H9 (cell line): Measurements from ENCODE around the gene AIFM3. TPM values are rescaled to one million over a fixed set of nuclear protein-coding genes. Genes with fewer than 3 reads are reported as not detected.

Source experiments
- DNase-seq: peaks from one replicate; pipeline ENCODE4 v3.0.0-alpha.2; 2017
- H2AFZ ChIP-seq: one replicate; pipeline ENCODE4 v1.6.1; 2013; ENCODE audit warnings: mild to moderate bottlenecking, low read length, control low read depth, moderate library complexity
- H2AK5ac ChIP-seq: 2 replicates; pipeline ENCODE4 v1.6.1; 2013; ENCODE audit warnings: low read length, control low read depth, mixed read lengths; ENCODE audit not compliant: insufficient read length
- H2BK120ac ChIP-seq: one replicate; pipeline ENCODE4 v1.6.1; 2013; ENCODE audit warnings: low read depth, mild to moderate bottlenecking, low read length, control low read depth, inconsistent platforms; ENCODE audit not compliant: poor library complexity, severe bottlenecking
- H2BK12ac ChIP-seq: 2 replicates; pipeline ENCODE4 v1.6.1; 2013; ENCODE audit warnings: low read length, control low read depth, mixed read lengths, low read depth; ENCODE audit not compliant: insufficient read length
- H2BK15ac ChIP-seq: 2 replicates; pipeline ENCODE4 v1.6.1; 2013; ENCODE audit warnings: low read depth, low read length, control low read depth
- H2BK20ac ChIP-seq: one replicate; pipeline ENCODE4 v1.6.1; 2013; ENCODE audit warnings: low read depth, mild to moderate bottlenecking, low read length, control low read depth, inconsistent platforms; ENCODE audit not compliant: poor library complexity, severe bottlenecking
- H2BK5ac ChIP-seq: 2 replicates; pipeline ENCODE4 v1.6.1; 2013; ENCODE audit warnings: low read length, control low read depth, mixed read lengths; ENCODE audit not compliant: insufficient read length
- H3K14ac ChIP-seq: 2 replicates; pipeline ENCODE4 v1.6.1; 2013; ENCODE audit warnings: low read length, control low read depth; ENCODE audit not compliant: insufficient read depth
- H3K18ac ChIP-seq: 2 replicates; pipeline ENCODE4 v1.6.1; 2013; ENCODE audit warnings: low read depth, mild to moderate bottlenecking, mixed read lengths, low read length, control low read depth; ENCODE audit not compliant: insufficient read length
- H3K23ac ChIP-seq: 2 replicates; pipeline ENCODE4 v1.6.1; 2013; ENCODE audit warnings: low read length, control low read depth, mixed read lengths, low read depth; ENCODE audit not compliant: insufficient read length
- H3K23me2 ChIP-seq: 2 replicates; pipeline ENCODE4 v1.6.1; 2013; ENCODE audit warnings: low read depth, mild to moderate bottlenecking, mixed read lengths, low read length, control low read depth; ENCODE audit not compliant: insufficient read length, poor library complexity, severe bottlenecking
- H3K27ac ChIP-seq: 2 replicates; pipeline ENCODE4 v1.5.1; 2013; ENCODE audit warnings: low read length, control low read depth, mixed read lengths, low read depth; ENCODE audit not compliant: insufficient read length
- H3K27me3 ChIP-seq: 2 replicates; pipeline ENCODE4 v1.6.1; 2013; ENCODE audit warnings: low read length, control low read depth, inconsistent platforms; ENCODE audit not compliant: insufficient read depth
- H3K4ac ChIP-seq: 2 replicates; pipeline ENCODE4 v1.6.1; 2013; ENCODE audit warnings: low read depth, mild to moderate bottlenecking, control low read depth, inconsistent platforms, low read length, moderate library complexity
- H3K4me1 ChIP-seq: 2 replicates; pipeline ENCODE4 v1.6.1; 2013; ENCODE audit warnings: low read length, control low read depth, inconsistent platforms; ENCODE audit not compliant: insufficient read depth
- H3K4me2 ChIP-seq: 2 replicates; pipeline ENCODE4 v1.6.1; 2013; ENCODE audit warnings: low read length, control low read depth, mixed read lengths; ENCODE audit not compliant: insufficient read length, insufficient read depth
- H3K56ac ChIP-seq: 2 replicates; pipeline ENCODE4 v1.6.1; 2013; ENCODE audit warnings: low read depth, mild to moderate bottlenecking, mixed read lengths, low read length, control low read depth; ENCODE audit not compliant: insufficient read length
- H3K79me1 ChIP-seq: 2 replicates; pipeline ENCODE4 v1.6.1; 2013; ENCODE audit warnings: low read depth, mild to moderate bottlenecking, moderate library complexity, low read length, control low read depth, inconsistent platforms; ENCODE audit not compliant: insufficient read depth, poor library complexity, severe bottlenecking
- H3K79me2 ChIP-seq: 2 replicates; pipeline ENCODE4 v1.6.1; 2013; ENCODE audit warnings: low read length, control low read depth, inconsistent platforms; ENCODE audit not compliant: insufficient read depth
- H3K9ac ChIP-seq: 2 replicates; pipeline ENCODE4 v1.6.1; 2013; ENCODE audit warnings: low read length, control low read depth, mixed read lengths; ENCODE audit not compliant: insufficient read length; ENCODE audit errors: extremely low read depth
- H3K9me3 ChIP-seq: one replicate; pipeline ENCODE4 v1.6.1; 2013; ENCODE audit warnings: low read depth, low read length, inconsistent platforms; ENCODE audit not compliant: control insufficient read depth
- H3T11ph ChIP-seq: one replicate; pipeline ENCODE4 v1.6.1; 2013; ENCODE audit warnings: mild to moderate bottlenecking, low read length, control low read depth, inconsistent platforms
- H4K20me1 ChIP-seq: one replicate; pipeline ENCODE4 v1.6.1; 2013; ENCODE audit not compliant: control insufficient read depth, insufficient read length, insufficient read depth
- H4K5ac ChIP-seq: 2 replicates; pipeline ENCODE4 v1.6.1; 2013; ENCODE audit warnings: low read depth, mild to moderate bottlenecking, mixed read lengths, low read length, control low read depth; ENCODE audit not compliant: insufficient read length
- H4K8ac ChIP-seq: replicated peaks from 2 replicates; pipeline ENCODE4 v1.6.1; 2013; ENCODE audit warnings: low read length, control low read depth, mixed read lengths, low read depth; ENCODE audit not compliant: insufficient read length
- H4K91ac ChIP-seq: 2 replicates; pipeline ENCODE4 v1.6.1; 2013; ENCODE audit warnings: low read depth, mild to moderate bottlenecking, moderate library complexity, mixed read lengths, low read length, control low read depth; ENCODE audit not compliant: insufficient read length
- H3K27ac Mint-ChIP-seq, 3 experiments: 2 replicates in 2 of 3; 3 replicates in 1 of 3; pipeline ENCODE4 v1.8.0; 2020 to 2021; ENCODE audit warnings: mixed read lengths in 3 of 3, mild to moderate bottlenecking in 1 of 3, moderate library complexity in 1 of 3
- H3K27me3 Mint-ChIP-seq: 2 replicates; pipeline ENCODE4 v1.8.0; 2021; ENCODE audit warnings: low read depth, mild to moderate bottlenecking, moderate library complexity, mixed read lengths
- H3K36me3 Mint-ChIP-seq, 3 experiments: 2 replicates in 2 of 3; 3 replicates in 1 of 3; pipeline ENCODE4 v1.8.0; 2020 to 2021; ENCODE audit warnings: low read depth in 3 of 3, mixed read lengths in 3 of 3; ENCODE audit not compliant: insufficient read depth in 1 of 3
- H3K4me1 Mint-ChIP-seq, 2 experiments: 2 replicates each; pipeline ENCODE4 v1.8.0; 2020; ENCODE audit warnings: mixed read lengths in 2 of 2
- H3K4me3 Mint-ChIP-seq, 2 experiments: 2 replicates in 1 of 2; 3 replicates in 1 of 2; pipeline ENCODE4 v1.8.0; 2020 to 2021; ENCODE audit warnings: mild to moderate bottlenecking in 2 of 2, mixed read lengths in 2 of 2, moderate library complexity in 1 of 2
- H3K9me3 Mint-ChIP-seq, 2 experiments: 2 replicates in 1 of 2; 3 replicates in 1 of 2; pipeline ENCODE4 v1.8.0; 2020; ENCODE audit warnings: mild to moderate bottlenecking in 2 of 2, mixed read lengths in 2 of 2, moderate library complexity in 1 of 2
- CTCF ChIP-seq: fragments of 200-600 bp; sonication (generic); conservative IDR thresholded peaks from 3 replicates; pipeline ENCODE4 v1.8.0; 2021; ENCODE audit warnings: antibody characterized with exemption, mild to moderate bottlenecking
- WGBS: extraction: QIAGEN DNeasy Blood & Tissue Kit; methylation state at CpG from one replicate; pipeline ENCODE4 v1.1.7; 2013; ENCODE audit warnings: missing lambda C conversion rate, low lambda C conversion rate, mixed read lengths; ENCODE audit not compliant: insufficient read length; ENCODE audit errors: extremely low coverage; 5-methylcytosine and 5-hydroxymethylcytosine counted together
- total RNA-seq: library from RNA; stranded (reverse); gene quantifications from 2 replicates; pipeline ENCODE4 v1.2.1, GENCODE V29; 2021

The AIFM3 gene
- total RNA-seq, 1 experiment from 2014 or later = 1.9 TPM

- no peak for DNase-seq
- Histone ChIP-seq H3K79me2 (no peaks in the 10 kb centered on the region), H2BK20ac (no peak overlapping the region), H3K27ac (no peak overlapping the region), H3K23ac (no peak overlapping the region), H3K79me1 (no peaks in the 10 kb centered on the region), H3K56ac (no peak overlapping the region), H3K4me2 (no peak overlapping the region), H4K91ac (no peak overlapping the region), H3K9ac (no peak overlapping the region), H3K18ac (no peak overlapping the region), H2BK15ac (no peak overlapping the region), H2AK5ac (no peak overlapping the region), H3K14ac (no peak overlapping the region; the same call in 1 of the 2 replicates), H4K5ac (no peak overlapping the region), H2BK5ac (no peak overlapping the region), H3K27me3 (no peaks in the 10 kb centered on the region), H2AFZ (no peak overlapping the region), H2BK120ac (no peak overlapping the region), H4K8ac (no peak overlapping the region), H3K4ac (no peak overlapping the region), H3K23me2 (no peaks in the 10 kb centered on the region), H4K20me1 (no peaks in the 10 kb centered on the region), H3T11ph (no peak overlapping the region), H3K4me1 (no peaks in the 10 kb centered on the region; the same call in 1 of the 2 replicates), H2BK12ac (no peak overlapping the region), H3K9me3 (no peaks in the 10 kb centered on the region)
- peaks cover 18% of the 10 kb centered on the region for H3K27me3 Mint-ChIP-seq
- peaks cover 10 to 18% of the 10 kb centered on the region in 2 experiments for H3K4me1 Mint-ChIP-seq
- no peak overlapping the region; a peak in 1 of 7 replicates for H3K27ac Mint-ChIP-seq
- H3K4me3 Mint-ChIP-seq = no peak overlapping the region; a peak in 1 of 5 replicates
- no peaks in the 10 kb centered on the region for H3K36me3 Mint-ChIP-seq
- TF ChIP-seq CTCF = no peak
- WGBS = no CpG with 5 or more reads among the region's 27 CpGs
- H3K9me3 Mint-ChIP-seq = no peaks in the 10 kb centered on the region
Observed at GRCh38 chr22:21025763-21026755, 59.0 kb downstream of the AIFM3 start.
